Hepatocyte (in vitro differentiated cells): ENCODE data around the gene VOPP1.
"Not testable (repeated sequence)": the region's sequence is repeated elsewhere in the genome, so short reads cannot be mapped to it uniquely, and the experiment has no call there.

Experiments used
- CTCF ChIP-seq: fragments of 200-600 bp; sonication (generic); IDR thresholded peaks from 2 replicates; pipeline ENCODE4 v1.5.1; 2016; ENCODE audit warnings: antibody characterized with exemption, mild to moderate bottlenecking; ENCODE audit not compliant: poor library complexity
- EZH2 ChIP-seq: fragments of 200-600 bp; sonication (generic); IDR thresholded peaks from 2 replicates; pipeline ENCODE4 v1.6.1; 2016; ENCODE audit warnings: antibody characterized with exemption, mild to moderate bottlenecking, borderline replicate concordance

GRCh38 chr7:55609726-55610125 is 37.4 kb upstream of the VOPP1 start:
- TF ChIP-seq CTCF, EZH2: not testable (repeated sequence)
